HG02610 (cell line): ENCODE data around the gene DLGAP1.

Source experiments
- ATAC-seq: cut with Tn5 transposase; IDR thresholded peaks from one replicate; pipeline ENCODE4 v1.9.1; 2021; ENCODE audit warnings: mild to moderate bottlenecking, moderate library complexity; ENCODE audit not compliant: unreplicated experiment

The DLGAP1 gene

GRCh38 chr18:3836483-3837335 is 618.4 kb downstream of the DLGAP1 start:
- ATAC-seq = no peak

DNA sequence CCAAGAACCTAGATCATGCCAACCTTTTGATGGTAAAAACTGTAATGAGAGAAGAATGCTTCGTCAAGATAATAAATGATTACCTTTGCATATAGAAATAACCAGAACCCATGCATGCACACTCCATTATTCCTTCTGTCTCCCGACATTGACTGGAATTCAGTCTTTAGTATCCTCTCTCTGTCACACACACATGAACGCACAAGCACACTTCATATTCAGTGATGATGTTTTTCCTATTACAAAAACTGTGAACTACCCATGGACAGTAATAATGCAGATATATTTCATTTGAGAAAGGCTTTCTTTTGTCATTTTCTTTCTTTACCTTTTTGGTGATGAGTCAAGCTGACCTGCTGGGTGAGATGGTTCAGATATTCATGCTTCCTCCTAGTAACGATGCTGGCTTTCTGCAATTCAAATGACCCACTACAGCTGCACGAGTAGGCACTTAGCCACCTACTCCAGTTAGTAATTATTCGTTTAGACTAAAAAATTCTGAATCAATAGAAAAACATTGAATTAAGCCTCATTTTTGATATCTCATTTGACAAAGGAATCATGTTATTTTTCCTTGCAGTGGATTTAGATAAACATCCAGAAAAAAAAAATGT is 623.0 kb downstream of the DLGAP1 start:
- no peak for ATAC-seq

DNA sequence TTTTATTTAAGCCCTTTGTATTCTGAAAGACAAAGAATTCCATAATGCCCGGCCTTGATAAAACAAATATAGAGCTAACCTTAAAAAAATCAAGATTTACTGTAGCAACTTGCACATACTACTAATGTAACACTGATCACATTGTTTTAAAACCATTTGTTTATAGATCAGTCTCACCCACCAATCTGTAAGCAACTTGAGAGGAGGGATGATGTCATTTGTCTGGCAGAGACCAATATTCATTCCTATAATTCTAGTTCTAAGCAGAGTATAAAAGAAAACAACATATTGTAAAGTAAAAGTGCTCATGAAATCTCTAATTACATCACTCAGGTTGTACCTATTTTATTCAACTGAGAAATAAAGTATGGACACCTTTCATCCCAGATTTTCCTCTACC is 624.5 kb downstream of the DLGAP1 start:
- ATAC-seq = no peak

- ATAC-seq = no peak
Measured at GRCh38 chr18:3827236-3827845, 627.8 kb downstream of the DLGAP1 start.

- no peak for ATAC-seq
Measured at GRCh38 chr18:3826021-3826420, 629.1 kb downstream of the DLGAP1 start.

GRCh38 chr18:3824101-3824500 is 631.0 kb downstream of the DLGAP1 start:
- ATAC-seq = no peak

DNA sequence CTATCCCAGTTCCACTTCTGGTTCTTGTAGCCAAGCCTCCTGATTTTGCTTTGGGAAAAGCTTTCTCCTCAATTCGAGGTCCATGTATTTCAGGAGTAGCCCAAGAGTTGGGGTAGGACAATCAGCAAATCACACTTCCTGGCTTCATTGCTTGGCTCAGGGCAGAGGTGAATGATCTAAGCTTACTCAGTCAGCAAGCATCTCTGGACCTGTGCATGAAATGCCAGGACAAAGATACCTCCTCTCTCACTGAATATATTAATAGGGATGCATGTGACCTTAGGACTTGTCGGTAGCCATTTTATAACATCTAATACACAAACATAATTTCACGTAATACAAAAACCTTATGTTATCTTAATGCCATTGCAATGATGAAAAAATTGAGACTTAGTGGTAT is 632.0 kb downstream of the DLGAP1 start:
- no peak for ATAC-seq

DNA sequence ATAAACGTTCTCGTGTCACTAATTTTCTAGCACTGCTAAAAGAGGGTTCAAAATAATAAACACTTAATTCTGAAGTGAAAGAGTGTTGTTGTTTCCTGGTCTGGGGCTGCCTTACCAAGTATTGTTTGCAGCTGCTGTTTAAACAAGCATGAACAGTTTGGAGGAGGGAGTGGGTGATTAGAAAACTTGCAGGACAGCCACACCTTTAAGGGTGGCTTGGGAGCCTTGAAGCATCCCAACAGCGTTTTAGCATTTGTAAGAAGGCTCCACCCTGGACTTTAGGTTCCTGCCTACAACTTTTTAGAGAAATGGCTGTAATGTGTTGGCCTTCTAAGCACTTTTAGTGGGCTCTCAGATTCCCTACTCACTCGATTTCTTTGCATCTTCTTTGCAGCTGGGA is 633.6 kb downstream of the DLGAP1 start:
- ATAC-seq = no peak

DNA sequence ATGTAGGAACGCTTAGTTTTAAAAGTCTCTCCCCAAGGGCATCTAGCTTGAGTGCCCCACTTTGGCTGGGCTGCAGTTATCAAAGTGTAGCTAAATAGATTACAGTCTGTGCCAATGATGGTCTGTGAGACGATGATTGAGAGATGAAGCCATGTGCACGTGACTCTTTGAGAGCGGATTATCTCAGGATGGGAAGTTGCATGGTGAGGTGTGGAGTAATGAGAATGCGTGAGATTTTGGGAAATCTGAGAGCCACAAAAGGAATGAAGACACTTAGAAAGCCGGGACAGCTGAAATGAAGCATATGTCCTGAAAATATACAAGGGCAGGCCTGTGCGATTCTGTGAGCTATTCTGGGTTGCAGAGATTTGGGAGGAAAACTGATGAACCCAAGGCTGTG is 635.1 kb downstream of the DLGAP1 start:
- ATAC-seq = no peak

DNA sequence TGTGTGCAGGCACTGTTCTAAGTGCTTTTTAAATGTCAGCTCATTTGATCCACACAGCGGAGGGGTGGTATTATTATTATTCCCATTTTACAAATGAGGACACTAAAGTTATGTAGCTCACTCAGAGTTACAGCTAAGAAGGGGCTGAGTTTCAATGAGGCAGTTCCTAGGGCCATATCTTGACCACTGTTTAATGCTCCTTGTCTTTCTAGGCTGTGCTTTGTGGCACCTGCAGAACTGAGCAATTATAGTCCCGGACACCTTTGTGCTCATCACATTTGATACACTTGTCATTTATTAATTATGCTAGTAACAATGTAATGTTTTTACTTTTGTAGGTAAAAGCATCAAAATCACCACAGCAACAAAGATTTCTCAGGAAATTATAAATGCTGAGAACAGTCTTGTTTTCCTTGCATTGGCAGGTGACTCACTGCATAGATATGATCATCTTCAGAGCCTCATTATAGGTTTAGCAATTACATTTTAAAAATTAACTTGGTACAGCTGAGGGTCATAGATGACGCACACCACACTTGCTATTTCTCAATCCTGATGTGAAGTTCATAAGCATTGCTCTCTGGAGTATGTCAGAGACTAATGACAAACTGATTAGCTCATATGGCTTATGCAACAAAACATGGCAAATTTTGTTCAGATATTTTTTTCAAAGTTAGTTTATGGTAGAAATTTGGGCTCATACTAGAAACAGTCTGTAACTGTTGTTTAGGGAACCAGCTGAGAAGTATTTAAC is 638.3 kb downstream of the DLGAP1 start:
- no peak for ATAC-seq

DNA sequence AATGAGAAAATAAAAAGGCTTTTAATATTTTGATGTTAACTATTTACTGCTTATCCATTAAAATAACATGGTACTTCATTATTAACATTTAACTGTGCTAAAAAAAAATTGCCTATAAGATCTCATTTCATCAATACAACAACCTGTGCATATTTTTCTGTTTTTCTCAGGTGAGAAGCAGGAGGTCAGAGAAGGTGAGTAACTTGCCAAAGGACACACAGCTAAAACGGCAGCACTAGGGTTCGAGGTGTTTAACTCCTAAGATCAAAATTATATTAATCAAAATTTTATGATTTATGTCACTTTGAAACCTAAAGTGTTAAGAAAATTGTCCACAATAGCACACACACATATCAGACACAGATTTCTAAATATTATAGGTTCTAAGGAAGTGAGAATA is 639.1 kb downstream of the DLGAP1 start:
- no peak for ATAC-seq

DNA sequence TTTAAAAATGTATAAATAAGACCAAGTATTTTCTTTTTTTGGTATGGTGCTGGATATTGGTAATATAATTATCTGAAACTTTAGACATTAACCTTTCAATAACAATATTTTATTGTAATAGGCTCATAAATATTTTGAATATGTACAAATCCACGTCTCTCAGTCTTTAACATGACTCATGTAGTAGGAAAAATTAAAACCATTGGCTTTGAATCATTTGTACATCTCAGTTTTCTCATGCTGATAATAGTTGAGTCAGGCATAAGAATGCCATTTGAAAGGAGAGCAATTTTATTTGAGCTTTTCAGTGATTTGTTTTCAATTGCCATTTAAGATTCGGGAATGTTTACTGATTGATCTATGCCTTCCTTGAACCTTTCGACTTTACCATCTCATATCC is 640.3 kb downstream of the DLGAP1 start:
- ATAC-seq = no peak

DNA sequence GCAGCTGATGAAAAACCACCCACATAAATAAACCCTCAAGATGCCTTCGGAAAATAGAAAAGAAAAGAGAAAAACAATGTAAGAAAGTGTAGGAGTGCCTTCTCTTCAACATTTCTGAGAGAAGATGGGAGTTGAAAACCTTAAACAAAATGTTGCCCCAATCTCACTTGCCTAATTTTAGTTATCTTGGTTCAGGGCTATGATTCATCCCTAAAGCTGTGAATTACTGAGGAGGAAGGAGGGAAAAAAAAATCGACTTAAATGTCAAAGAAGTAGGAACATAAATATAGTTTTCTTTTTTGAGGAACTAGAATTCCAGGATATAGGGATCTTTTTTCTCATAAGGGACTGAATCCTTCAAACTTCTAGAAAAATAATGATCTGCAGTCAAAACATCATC is 644.8 kb downstream of the DLGAP1 start:
- ATAC-seq = no peak

GRCh38 chr18:3808985-3809780 is 645.9 kb downstream of the DLGAP1 start:
- ATAC-seq = no peak

GRCh38 chr18:3806656-3807055 is 648.5 kb downstream of the DLGAP1 start:
- no peak for ATAC-seq

GRCh38 chr18:3804336-3804735 is 650.8 kb downstream of the DLGAP1 start:
- no peak for ATAC-seq

GRCh38 chr18:3803350-3803749 is 651.8 kb downstream of the DLGAP1 start:
- no peak for ATAC-seq

GRCh38 chr18:3799515-3799914 is 655.6 kb downstream of the DLGAP1 start:
- no peak for ATAC-seq

- no peak for ATAC-seq
Measured at GRCh38 chr18:3798032-3798431, 657.1 kb downstream of the DLGAP1 start.

- no peak for ATAC-seq
Measured at GRCh38 chr18:3796434-3796833, 658.7 kb downstream of the DLGAP1 start.
